Activated T-cell treated with anti-CD3 and anti-CD28 coated beads, Interleukin-2, amount 50 U/mL, for 72 hours (primary cell): ENCODE measurements around the gene SLC26A8. TPM values are rescaled to one million over a fixed set of nuclear protein-coding genes. Genes with fewer than 3 reads are reported as not detected.

Experiments used
- total RNA-seq, 2 donors: library from RNA; stranded (reverse); gene quantifications; one replicate each; pipeline ENCODE4 v1.2.3, GENCODE V29; 2022

The SLC26A8 gene
- total RNA-seq, 2 donors from 2014 or later = 0.44 TPM; not detected in 1

Other genes with a start within 250 kb of the SLC26A8 start
- not detected for gene CLPSL2, start 248.0 kb downstream of the SLC26A8 start, total RNA-seq
- gene CLPSL1, start 243.6 kb downstream of the SLC26A8 start, total RNA-seq = not detected
- not detected for gene CLPS, start 227.3 kb downstream of the SLC26A8 start, total RNA-seq
- gene LHFPL5, start 219.3 kb downstream of the SLC26A8 start, total RNA-seq = not detected
- 10 to 100 TPM; 98.3 to 99.7 TPM for gene SRPK1, start 103.5 kb downstream of the SLC26A8 start, total RNA-seq
- 10 to 100 TPM; 53.0 to 63.4 TPM for gene MAPK14, start 3.2 kb upstream of the SLC26A8 start, total RNA-seq
- gene MAPK13, start 105.9 kb upstream of the SLC26A8 start, total RNA-seq = 10 to 100 TPM; 50.7 to 68.2 TPM
- gene BRPF3, start 172.1 kb upstream of the SLC26A8 start, total RNA-seq = 10 to 100 TPM; 24.4 to 26.8 TPM
- not detected for gene PNPLA1, start 245.4 kb upstream of the SLC26A8 start, total RNA-seq